Astrocyte (in vitro differentiated cells and primary cell): ENCODE measurements around the gene SRSF2.

Source experiments
- EZH2 ChIP-seq: IDR thresholded peaks from 2 replicates; pipeline ENCODE4 v1.6.1; 2012; ENCODE audit warnings: mild to moderate bottlenecking, low read length, inconsistent platforms; ENCODE audit not compliant: insufficient read depth
- TF ChIP-seq, protein P1 (sequence below): IDR thresholded peaks from 2 replicates; pipeline ENCODE4 v1.5.1; 2011; ENCODE audit warnings: low read depth, mild to moderate bottlenecking, inconsistent platforms, low read length, moderate library complexity; ENCODE audit not compliant: insufficient read depth

DNA sequence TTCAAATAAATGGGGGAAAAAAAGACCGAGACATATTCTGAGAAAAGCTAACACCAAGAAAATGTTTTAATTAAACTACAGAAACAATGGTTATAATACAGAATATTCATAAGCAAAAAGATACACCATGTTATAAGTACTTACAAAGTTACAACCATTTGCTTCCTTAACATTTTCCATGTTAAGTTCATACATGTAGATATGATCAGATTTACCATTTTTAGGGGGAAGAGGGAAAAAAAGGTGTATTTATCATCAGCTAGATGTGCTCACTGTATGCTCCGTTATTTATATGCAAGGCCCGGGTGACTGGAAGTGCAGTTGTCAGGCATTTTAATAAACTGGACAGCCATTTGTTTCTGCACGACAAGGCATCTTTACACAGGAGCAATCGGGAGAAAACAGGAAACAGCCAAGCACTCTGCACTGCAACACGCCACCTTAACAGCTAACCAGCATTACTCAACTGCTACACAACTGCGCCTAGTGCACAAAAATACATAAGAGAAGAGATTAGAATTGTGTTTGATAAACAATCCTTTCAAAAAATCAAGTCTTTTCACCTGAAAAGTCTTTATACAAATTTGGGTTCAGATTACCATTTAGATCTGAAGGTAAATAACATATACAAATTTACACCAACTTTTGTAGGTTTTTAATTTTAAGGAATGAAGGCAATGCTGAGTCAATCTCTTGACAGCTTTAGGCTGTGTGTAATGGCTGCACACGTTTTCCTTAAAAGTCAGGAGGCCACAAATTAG lies 2.9 kb downstream of the SRSF2 start:
- TF ChIP-seq EZH2 = no peak
- TF ChIP-seq, protein P1, sequence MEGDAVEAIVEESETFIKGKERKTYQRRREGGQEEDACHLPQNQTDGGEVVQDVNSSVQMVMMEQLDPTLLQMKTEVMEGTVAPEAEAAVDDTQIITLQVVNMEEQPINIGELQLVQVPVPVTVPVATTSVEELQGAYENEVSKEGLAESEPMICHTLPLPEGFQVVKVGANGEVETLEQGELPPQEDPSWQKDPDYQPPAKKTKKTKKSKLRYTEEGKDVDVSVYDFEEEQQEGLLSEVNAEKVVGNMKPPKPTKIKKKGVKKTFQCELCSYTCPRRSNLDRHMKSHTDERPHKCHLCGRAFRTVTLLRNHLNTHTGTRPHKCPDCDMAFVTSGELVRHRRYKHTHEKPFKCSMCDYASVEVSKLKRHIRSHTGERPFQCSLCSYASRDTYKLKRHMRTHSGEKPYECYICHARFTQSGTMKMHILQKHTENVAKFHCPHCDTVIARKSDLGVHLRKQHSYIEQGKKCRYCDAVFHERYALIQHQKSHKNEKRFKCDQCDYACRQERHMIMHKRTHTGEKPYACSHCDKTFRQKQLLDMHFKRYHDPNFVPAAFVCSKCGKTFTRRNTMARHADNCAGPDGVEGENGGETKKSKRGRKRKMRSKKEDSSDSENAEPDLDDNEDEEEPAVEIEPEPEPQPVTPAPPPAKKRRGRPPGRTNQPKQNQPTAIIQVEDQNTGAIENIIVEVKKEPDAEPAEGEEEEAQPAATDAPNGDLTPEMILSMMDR = no peak
